GM19240 (cell line): ENCODE measurements around the gene SND1.
"Not testable (repeated sequence)": the region's sequence is repeated elsewhere in the genome, so short reads cannot be mapped to it uniquely, and the experiment has no call there.

Experiments
- DNase-seq: peaks from one replicate; pipeline ENCODE4 v3.0.0; 2011; ENCODE audit warnings: low spot score; ENCODE audit not compliant: insufficient read length

SND1 gene

DNA sequence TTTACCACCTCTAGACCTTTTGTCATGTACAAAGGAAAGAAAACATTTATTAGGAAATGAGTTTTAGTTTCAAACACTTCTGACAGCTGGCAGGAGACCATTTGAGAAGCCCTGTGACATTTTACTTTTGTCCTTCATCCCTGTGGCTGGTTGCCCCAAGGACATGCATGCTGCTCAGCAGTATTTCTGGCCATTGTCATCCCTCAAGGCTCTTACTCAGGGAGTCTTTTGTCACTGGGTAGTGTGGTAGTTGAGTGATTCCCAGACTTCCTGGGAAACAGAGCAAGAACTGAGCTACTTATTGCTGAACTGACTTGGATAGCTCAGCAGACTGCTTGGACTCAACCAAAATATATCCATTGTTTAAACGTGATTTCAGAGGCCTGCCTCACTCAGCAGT is 236.4 kb downstream of the SND1 start:
- DNase-seq: no peak

GRCh38 chr7:127888825-127889224 is 236.8 kb downstream of the SND1 start:
- no peak for DNase-seq

DNA sequence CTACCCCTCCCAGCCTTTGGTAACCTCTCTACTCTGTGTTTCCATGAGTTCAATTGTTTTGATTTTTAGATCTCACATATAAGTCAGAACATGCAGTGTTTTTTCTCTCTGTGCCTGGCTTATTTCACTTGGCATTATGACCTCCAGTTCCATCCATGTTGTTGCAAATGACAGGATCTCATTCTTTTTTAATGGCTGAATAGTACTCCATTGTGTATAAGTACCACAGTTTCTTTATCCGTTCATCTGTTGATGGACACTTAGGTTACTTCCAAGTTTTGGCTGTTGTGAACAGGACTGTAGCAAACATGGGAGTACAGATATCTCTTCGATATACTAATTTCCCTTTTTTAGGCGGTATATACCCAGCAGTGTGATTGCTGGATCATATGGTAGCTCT is 237.7 kb downstream of the SND1 start:
- DNase-seq: no peak

- no peak for DNase-seq
Measured at GRCh38 chr7:127890726-127891125, 238.7 kb downstream of the SND1 start.

GRCh38 chr7:127891144-127891543 is 239.2 kb downstream of the SND1 start:
- DNase-seq: no peak

GRCh38 chr7:127891854-127892438 is 240.0 kb downstream of the SND1 start:
- no peak for DNase-seq

- DNase-seq: no peak
Measured at GRCh38 chr7:127892488-127893314, 240.7 kb downstream of the SND1 start.

- DNase-seq: no peak
Measured at GRCh38 chr7:127893547-127893946, 241.6 kb downstream of the SND1 start.

DNA sequence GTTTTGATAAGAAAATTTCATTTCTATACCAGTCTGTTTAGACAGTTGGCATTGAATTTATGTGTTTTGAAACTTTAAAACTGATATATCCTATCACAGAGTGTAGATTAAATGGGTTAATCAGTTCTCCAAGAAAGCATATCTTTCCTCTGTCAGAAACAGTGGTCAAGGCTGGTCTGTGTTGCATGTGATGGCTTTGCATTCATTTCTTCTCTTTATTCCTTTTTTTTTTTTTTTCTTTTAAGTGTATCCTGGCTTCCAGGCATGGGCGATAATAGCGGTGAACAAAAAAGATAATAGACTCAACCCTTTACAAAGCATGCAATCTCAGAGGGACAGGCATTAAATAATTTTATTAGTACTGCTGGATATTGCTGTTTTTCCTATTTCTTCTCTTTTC is 242.6 kb downstream of the SND1 start:
- no peak for DNase-seq

DNA sequence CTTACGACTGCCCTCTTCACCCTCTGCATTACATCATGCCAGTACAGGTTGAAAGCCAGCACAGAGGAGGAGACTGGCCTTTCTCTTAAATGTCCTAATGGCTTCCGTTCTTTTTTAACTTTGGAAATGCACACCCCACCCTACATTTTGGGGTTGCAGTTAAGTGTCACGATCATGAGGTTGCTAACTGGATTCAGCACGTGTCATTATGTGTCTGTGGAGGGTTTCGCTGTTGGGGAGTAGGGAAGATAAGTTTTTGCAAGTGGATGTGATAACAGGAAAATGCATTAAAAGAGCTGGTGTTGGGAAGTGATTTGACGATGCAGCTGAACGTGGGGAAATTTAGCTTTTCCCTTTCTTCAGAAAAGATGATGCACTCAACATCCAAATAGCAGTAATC is 243.4 kb downstream of the SND1 start:
- no peak for DNase-seq

- DNase-seq: no peak
Measured at GRCh38 chr7:127895814-127896280, 243.9 kb downstream of the SND1 start.

DNA sequence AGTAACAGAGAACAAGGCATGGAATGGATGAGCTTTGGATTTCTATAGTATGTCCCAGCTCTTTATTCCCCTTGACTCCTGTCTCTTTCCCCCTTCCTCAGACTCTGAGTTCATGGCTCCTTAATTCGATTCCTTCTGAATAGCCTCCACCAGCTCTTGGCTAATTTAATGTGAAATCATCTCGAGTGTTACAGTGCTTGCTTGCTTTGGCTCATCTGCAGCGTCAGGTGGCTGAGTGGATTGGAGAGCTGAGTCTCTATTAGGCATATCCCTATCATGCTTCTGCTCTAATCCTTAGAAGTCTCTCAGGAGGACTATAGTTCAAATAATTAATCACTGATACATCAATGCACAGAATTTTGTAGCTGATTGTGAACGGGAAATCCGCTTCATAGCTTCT is 244.7 kb downstream of the SND1 start:
- no peak for DNase-seq

DNA sequence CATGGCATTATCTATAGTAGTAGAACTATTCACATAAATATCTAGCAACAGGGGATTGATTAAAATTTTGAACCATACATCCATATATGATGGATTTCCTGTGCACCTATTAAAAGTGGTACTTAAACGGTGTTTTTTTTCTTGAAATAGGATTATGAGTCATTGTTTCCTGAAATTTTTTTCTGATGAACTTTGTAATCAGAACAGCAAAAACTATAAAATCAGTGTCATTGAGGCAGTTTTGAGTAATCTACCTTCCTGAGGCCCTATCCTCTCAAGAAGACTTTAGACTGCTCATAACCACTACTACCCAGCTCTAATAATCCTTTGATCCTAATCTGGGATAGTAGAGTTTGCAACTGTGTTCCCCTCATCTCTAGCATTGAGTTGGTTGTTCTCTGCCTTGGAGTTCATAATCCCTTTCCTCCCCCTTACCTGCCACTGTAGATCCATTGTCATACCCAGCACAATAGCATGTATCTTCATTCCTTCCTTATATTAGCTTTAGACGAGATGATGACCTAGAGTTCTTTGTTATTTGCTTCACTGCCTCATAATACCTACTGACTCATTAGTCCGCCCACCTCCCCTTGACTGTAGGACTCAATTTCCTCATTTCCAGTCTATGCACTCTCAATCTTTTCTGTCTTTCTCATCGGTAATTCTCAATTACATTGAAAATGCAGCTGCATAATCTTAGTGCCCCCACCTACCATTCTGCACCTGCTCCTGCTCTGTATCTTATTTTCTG is 245.9 kb downstream of the SND1 start:
- no peak for DNase-seq

DNA sequence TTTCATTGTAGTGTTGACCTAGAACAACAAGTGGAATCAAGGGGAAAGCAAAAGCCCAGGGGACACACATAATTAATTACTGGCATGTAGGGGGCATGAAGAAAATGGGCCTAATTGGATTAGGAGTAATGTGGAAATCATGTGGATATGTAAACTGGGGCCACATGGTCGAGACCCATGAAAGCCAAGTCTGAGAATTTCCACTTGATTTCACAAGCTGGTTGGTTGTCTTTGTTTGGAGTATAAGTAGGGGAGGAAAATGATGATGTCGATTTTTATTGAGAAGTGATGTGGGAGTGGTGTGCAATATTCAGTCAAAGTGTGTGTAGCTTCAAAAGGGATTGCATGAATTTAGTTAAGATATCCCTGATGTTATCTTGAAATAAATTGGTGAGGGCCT is 247.4 kb downstream of the SND1 start:
- DNase-seq: no peak

DNA sequence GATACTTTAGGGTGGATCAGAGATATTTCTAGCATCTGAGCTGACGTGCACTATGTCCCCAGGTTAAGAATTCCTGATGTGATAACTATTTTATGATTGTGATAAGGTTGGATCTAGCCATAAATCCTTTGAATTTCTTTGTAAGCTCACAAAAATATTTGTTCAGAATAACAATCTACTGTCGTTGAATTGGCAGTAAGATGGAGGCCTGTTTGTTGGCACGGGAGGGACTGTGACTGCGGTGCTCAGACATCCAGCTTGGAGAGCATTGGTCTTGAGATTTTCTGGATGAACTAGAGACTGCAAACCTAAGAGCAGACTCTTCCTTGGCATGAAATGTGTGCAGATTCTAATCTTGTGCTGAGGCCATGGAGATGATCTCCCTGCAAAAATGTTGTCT is 248.1 kb downstream of the SND1 start:
- no peak for DNase-seq

- DNase-seq: no peak
Measured at GRCh38 chr7:127900732-127901685, 249.0 kb downstream of the SND1 start.

- DNase-seq: no peak
Measured at GRCh38 chr7:127901895-127902703, 250.1 kb downstream of the SND1 start.

DNA sequence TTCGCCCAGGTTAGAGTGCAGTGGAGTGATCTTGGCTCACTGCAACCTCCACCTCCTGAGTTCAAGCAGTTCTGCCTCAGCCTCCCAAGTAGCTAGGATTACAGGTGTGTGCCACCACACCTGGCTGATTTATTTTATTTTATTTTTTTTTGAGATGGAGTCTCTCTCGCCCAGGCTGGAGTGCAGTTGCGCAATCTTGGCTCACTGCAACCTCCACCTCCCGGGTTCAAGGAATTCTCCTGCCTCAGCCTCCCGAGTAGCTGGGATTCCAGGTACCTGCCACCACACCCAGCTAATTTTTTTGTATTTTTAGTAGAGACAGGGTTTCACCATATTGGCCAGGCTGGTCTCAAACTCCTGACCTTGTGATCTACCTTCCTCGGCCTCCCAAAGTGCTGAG is 250.8 kb downstream of the SND1 start:
- DNase-seq: not testable (repeated sequence)

GRCh38 chr7:127903892-127904669 is 252.1 kb downstream of the SND1 start:
- no peak for DNase-seq

- no peak for DNase-seq
Measured at GRCh38 chr7:127904670-127904985, 252.6 kb downstream of the SND1 start.
